ENCODE results near the gene PROC. TPM values are rescaled to one million over a fixed set of nuclear protein-coding genes. Genes with fewer than 3 reads are reported as not detected.

PROC gene
- total and polyA plus RNA-seq, 9 of the 15 experiments (the other 6 are each of a cell fraction or from before 2014, with no cell fraction given), result not detected

- no peak for TF ChIP-seq ZMIZ1 (IDR thresholded peaks at IDR 0.05; ENCODE audit: low read depth in 2 of 2, low read length in 2 of 2)
- TF ChIP-seq ZNF316 (IDR thresholded peaks at IDR 0.05), result no peak
- TF ChIP-seq, protein P1, sequence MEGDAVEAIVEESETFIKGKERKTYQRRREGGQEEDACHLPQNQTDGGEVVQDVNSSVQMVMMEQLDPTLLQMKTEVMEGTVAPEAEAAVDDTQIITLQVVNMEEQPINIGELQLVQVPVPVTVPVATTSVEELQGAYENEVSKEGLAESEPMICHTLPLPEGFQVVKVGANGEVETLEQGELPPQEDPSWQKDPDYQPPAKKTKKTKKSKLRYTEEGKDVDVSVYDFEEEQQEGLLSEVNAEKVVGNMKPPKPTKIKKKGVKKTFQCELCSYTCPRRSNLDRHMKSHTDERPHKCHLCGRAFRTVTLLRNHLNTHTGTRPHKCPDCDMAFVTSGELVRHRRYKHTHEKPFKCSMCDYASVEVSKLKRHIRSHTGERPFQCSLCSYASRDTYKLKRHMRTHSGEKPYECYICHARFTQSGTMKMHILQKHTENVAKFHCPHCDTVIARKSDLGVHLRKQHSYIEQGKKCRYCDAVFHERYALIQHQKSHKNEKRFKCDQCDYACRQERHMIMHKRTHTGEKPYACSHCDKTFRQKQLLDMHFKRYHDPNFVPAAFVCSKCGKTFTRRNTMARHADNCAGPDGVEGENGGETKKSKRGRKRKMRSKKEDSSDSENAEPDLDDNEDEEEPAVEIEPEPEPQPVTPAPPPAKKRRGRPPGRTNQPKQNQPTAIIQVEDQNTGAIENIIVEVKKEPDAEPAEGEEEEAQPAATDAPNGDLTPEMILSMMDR (IDR thresholded peaks at IDR 0.05 in 2 of 3, conservative IDR thresholded peaks at IDR 0.05 in 1 of 3; ENCODE audit: insufficient read depth in 2 of 3, low read depth in 1 of 3, low read length in 3 of 3), result peak; percentile 80 to 90 (median 81)
- no peak for TF ChIP-seq GTF2F1 (IDR thresholded peaks at IDR 0.05; ENCODE audit: low read depth, low read length)
- TF ChIP-seq ZNF282 (CRISPR knock-in tag; IDR thresholded peaks at IDR 0.05), result peak; percentile 29; the same call in 1 of the 2 replicates
- no peak for TF ChIP-seq ZNF140 (CRISPR knock-in tag; IDR thresholded peaks at IDR 0.05)
- no peak for TF ChIP-seq ZBTB26 (CRISPR knock-in tag; IDR thresholded peaks at IDR 0.05)
- no peak for TF ChIP-seq RFX5 (IDR thresholded peaks at IDR 0.05; ENCODE audit: low read depth, low read length)
- TF ChIP-seq ARNT (IDR thresholded peaks at IDR 0.05), result no peak
- TF ChIP-seq NRF1 (conservative IDR thresholded peaks at IDR 0.05 in 1 of 2, IDR thresholded peaks at IDR 0.05 in 1 of 2), result peak; percentile 15 to 49; a peak in 3 of 4 replicates
- TF ChIP-seq ID3 (CRISPR knock-in tag; IDR thresholded peaks at IDR 0.05), result no peak
- peak; percentile 48; the same call in 1 of the 2 replicates for TF ChIP-seq ID3 (tag; IDR thresholded peaks at IDR 0.05)
- no peak for TF ChIP-seq ZNF311 (CRISPR knock-in tag; IDR thresholded peaks at IDR 0.05)
- TF ChIP-seq E2F1 (CRISPR knock-in tag; IDR thresholded peaks at IDR 0.05), result no peak; the same call in 1 of the 2 replicates
- no peak for TF ChIP-seq TSC22D4 (tag; IDR thresholded peaks at IDR 0.05)
- TF ChIP-seq NCOA2 (IDR thresholded peaks at IDR 0.05; ENCODE audit: partially characterized antibody in 2 of 2), result no peak
- TF ChIP-seq, protein P2, sequence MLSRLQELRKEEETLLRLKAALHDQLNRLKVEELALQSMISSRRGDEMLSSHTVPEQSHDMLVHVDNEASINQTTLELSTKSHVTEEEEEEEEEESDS (CRISPR knock-in tag; IDR thresholded peaks at IDR 0.05), result no peak
- no peak for TF ChIP-seq SAFB2 (IDR thresholded peaks at IDR 0.05; ENCODE audit: borderline replicate concordance, low read depth, low read length, severe bottlenecking)
- no peak for TF ChIP-seq ZNF212 (CRISPR knock-in tag; IDR thresholded peaks at IDR 0.05)
These were observed 2.4 kb upstream of the PROC start (continued) for GRCh38 chr2:127415593-127416505.
